Calu3 (cell line): Measurements from ENCODE around the gene NPDC1. TPM values are rescaled to one million over a fixed set of nuclear protein-coding genes. Genes with fewer than 3 reads are reported as not detected.

ENCODE experiments used
- BruUV-seq: library from RNA; stranded (reverse); fragments of 400-500 nt; replicated peaks from 2 replicates; lab custom pipeline; 2021; lab: Mats Ljungman, UMichigan
- CTCF ChIA-PET: fragments of 300-600 bp; sonication (Branson Sonifier 250); formaldehyde crosslinking; loops from one replicate; lab custom pipeline; 2022; ENCODE audit warnings: antibody characterized with exemption; lab: Charles Lee
- DNase-seq: peaks from one replicate; pipeline ENCODE4 v3.0.0; 2022
- H3K27ac Mint-ChIP-seq: one replicate; pipeline ENCODE4 v1.8.0; 2022; ENCODE audit warnings: mixed read lengths; ENCODE audit not compliant: unreplicated experiment
- H3K27me3 Mint-ChIP-seq: one replicate; pipeline ENCODE4 v1.8.0; 2022; ENCODE audit warnings: mixed read lengths; ENCODE audit not compliant: unreplicated experiment
- H3K36me3 Mint-ChIP-seq: one replicate; pipeline ENCODE4 v1.8.0; 2022; ENCODE audit warnings: mild to moderate bottlenecking, moderate library complexity, mixed read lengths; ENCODE audit not compliant: insufficient read depth, unreplicated experiment
- H3K4me1 Mint-ChIP-seq: one replicate; pipeline ENCODE4 v1.8.0; 2022; ENCODE audit warnings: mild to moderate bottlenecking, low read depth, mixed read lengths; ENCODE audit not compliant: unreplicated experiment
- H3K4me3 Mint-ChIP-seq: one replicate; pipeline ENCODE4 v1.8.0; 2022; ENCODE audit warnings: mild to moderate bottlenecking, low read depth, moderate library complexity, mixed read lengths; ENCODE audit not compliant: unreplicated experiment
- H3K9me3 Mint-ChIP-seq: one replicate; pipeline ENCODE4 v1.8.0; 2022; ENCODE audit warnings: low read depth, mixed read lengths; ENCODE audit not compliant: unreplicated experiment
- intact Hi-C: fragments of 100-400 bp; cut with micrococcal nuclease; formaldehyde crosslinking; loops from one replicate; pipeline ENCODE4 v1.10.0; 2022; ENCODE audit not compliant: unreplicated experiment
- total RNA-seq: library from RNA; stranded (reverse); gene quantifications from 2 replicates; pipeline ENCODE4 v1.2.3, GENCODE V29; 2022
- TF ChIP-seq, protein P1 (sequence below): fragments of 200-600 bp; IDR thresholded peaks from one replicate; pipeline ENCODE4 v1.8.0; 2022; ENCODE audit warnings: antibody characterized with exemption; ENCODE audit not compliant: unreplicated experiment

NPDC1 gene
- total RNA-seq, 1 experiment from 2014 or later: 65.2 TPM

DNA sequence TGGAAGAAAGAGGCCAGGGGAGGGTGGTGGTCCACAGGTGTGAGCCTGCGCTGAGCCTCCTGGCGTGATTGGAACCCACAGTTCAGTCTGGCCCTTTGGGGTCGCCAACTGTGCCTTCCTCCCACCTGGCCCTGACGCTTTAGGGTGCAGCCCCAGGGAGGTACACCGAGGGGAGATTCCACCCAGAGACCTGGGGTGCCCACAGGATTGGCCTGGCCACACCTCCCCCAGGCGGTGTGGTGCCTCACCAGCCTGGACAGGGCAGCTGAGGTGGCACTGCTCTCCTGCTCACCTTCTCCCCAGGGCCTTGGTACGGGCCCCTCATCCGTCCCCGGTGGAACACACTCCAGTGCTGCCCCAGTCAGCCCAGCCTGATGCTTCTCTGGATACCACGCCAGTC lies 48.6 kb downstream of the NPDC1 start:
- CTCF ChIA-PET: interaction anchor here (1.6 kb wide), 1 partner anchor 48 kb away, joined by 4 read pairs; no protein-coding TSS in a partner anchor
- no peak for DNase-seq
- Mint-ChIP-seq H3K27me3 (no peaks in the 10 kb centered on the region), H3K4me1 (peaks cover 11% of the 10 kb centered on the region), H3K4me3 (no peak overlapping the region), H3K36me3 (peaks cover 10% of the 10 kb centered on the region), H3K9me3 (no peaks in the 10 kb centered on the region), H3K27ac (no peak overlapping the region)
- no TSS peak for BruUV-seq
- TF ChIP-seq, protein P1, sequence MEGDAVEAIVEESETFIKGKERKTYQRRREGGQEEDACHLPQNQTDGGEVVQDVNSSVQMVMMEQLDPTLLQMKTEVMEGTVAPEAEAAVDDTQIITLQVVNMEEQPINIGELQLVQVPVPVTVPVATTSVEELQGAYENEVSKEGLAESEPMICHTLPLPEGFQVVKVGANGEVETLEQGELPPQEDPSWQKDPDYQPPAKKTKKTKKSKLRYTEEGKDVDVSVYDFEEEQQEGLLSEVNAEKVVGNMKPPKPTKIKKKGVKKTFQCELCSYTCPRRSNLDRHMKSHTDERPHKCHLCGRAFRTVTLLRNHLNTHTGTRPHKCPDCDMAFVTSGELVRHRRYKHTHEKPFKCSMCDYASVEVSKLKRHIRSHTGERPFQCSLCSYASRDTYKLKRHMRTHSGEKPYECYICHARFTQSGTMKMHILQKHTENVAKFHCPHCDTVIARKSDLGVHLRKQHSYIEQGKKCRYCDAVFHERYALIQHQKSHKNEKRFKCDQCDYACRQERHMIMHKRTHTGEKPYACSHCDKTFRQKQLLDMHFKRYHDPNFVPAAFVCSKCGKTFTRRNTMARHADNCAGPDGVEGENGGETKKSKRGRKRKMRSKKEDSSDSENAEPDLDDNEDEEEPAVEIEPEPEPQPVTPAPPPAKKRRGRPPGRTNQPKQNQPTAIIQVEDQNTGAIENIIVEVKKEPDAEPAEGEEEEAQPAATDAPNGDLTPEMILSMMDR: no peak
- intact Hi-C loops: no loop called here

DNA sequence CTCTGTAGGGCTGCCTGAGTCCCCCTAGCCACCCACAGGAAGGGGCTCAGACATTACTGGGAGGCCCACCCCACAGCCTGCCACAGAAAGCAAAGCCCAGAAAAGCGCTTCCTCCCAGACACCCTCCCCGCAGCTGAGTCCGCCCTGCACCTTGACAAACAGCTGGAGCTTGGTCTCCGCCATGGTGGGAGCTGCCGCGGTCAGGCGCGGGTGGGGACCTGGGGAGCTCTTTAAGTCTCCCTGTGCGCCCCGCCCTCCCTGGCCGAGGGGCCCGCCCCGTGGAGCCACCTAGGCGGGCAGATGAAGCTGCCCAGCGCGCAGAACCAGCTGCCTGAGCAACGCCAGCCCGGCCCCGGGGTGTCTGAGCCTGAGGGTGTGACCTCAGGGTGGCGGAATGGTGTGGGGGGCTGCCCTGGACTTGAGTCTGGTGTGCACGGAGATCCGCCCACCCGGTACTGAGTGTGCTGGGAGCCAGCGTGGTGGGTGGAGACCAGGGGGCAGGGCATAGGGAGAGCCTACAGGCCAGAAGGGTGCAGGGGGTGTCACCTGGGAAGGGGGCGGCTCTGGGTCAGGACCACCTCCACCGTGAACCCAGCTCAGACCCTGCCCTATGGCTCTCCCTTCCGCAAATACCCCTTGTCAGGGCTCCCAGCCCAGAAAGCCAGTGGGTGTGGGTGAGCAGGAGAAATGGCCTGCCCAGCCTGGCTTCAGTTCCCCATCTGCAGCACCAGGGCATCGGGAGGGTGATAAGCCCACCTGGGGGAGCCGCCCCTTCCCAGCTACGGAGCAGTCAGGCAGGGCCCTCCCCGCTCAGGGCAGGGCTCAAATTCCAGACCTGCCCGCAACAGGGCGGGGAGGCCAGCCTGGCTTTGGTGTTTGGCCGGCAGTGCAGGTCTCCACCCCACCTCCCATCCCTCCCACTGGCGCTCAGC lies 49.4 kb downstream of the NPDC1 start, which contains the start of gene CLIC3:
Gene CLIC3 (minus strand): TSS at position 208 of the 932 bp plus-strand sequence. CDS start 25 bp downstream, at position 183.
- Mint-ChIP-seq H3K27ac (no peak within 1 kb of the TSS), H3K4me3 (peak within 1 kb of the TSS; percentile 54)

DNA sequence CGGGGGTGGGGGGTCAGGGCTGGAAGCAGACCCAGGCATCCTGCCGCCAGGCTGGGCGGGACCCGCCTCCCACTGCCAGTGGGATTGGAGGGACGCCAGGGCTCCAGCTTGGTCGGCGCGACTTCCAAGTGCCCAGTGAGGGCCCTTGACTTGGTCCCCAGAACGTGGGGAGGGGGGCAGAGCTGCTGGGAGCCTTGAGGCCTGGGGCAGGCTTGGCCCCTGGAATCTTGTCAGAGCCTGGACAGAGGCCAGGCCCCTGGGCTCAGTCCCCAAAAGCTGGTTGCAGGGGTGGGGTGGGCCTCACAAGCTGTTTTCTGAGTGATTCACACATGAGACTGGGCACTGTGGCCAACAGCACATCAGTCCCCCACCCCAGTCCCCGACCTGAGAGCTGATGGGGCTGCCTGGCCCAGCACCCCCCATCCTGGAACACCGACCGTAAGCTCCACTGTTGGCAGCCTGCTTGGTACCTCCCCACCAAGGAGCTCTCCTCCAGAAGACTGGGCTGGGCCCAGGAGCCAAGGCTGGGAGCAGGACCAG lies 50.1 kb downstream of the NPDC1 start:
- TF ChIP-seq, protein P1: no peak
- no peaks in the 10 kb centered on the region for H3K9me3 Mint-ChIP-seq
- no TSS peak for BruUV-seq
- CTCF ChIA-PET: interaction anchor here (1.0 to 1.6 kb wide), 2 partner anchors 17 to 46 kb away, joined by 4 to 8 read pairs; no protein-coding TSS in a partner anchor
- H3K4me3 Mint-ChIP-seq: no peak overlapping the region
- peaks cover 11% of the 10 kb centered on the region for H3K4me1 Mint-ChIP-seq
- no peaks in the 10 kb centered on the region for H3K27me3 Mint-ChIP-seq
- peaks cover 24% of the 10 kb centered on the region for H3K36me3 Mint-ChIP-seq
- intact Hi-C loops: no loop called here
- no peak for DNase-seq
- H3K27ac Mint-ChIP-seq: no peak overlapping the region

More for the DNA sequence above, 49.4 kb downstream of the NPDC1 start, which contains the start of gene CLIC3:
- peaks cover 18% of the 10 kb centered on the region for H3K36me3 Mint-ChIP-seq
- no TSS peak for BruUV-seq
- no peaks in the 10 kb centered on the region for H3K27me3 Mint-ChIP-seq
- intact Hi-C loops: no loop called here
- H3K4me1 Mint-ChIP-seq: peaks cover 11% of the 10 kb centered on the region
- DNase-seq: peak; percentile 51
- CTCF ChIA-PET: interaction anchor here (0.8 to 1.6 kb wide), 3 partner anchors 18 to 48 kb away, joined by 3 to 8 read pairs (median 4); no protein-coding TSS in a partner anchor
- H3K9me3 Mint-ChIP-seq: no peaks in the 10 kb centered on the region
- TF ChIP-seq, protein P1: no peak

DNA sequence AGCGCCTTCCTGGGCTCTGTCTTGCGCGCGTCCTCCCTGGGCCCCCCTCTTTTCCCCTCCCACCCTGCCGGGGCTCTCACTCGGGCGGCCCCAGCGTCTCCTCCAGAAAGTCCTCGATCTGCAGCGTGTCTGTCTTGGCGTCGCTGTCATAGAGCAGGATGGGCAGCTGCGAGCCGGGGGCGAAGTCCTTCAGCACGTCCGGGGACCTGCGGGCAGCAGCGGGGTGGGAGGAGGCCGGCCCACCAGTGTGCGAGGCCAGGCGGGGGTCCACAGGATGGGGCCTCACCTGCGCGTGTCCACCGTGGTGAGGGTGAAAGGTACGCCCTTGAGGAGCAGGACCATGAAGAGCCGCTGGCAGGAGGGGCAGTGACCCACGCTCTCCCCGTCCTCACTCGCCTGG lies 50.6 kb downstream of the NPDC1 start:
- H3K27ac Mint-ChIP-seq: no peak overlapping the region
- peaks cover 11% of the 10 kb centered on the region for H3K4me1 Mint-ChIP-seq
- CTCF ChIA-PET: interaction anchor here (1.0 kb wide), 1 partner anchor 17 kb away, joined by 8 read pairs; no protein-coding TSS in a partner anchor
- TF ChIP-seq, protein P1: no peak
- H3K9me3 Mint-ChIP-seq: no peaks in the 10 kb centered on the region
- peaks cover 28% of the 10 kb centered on the region for H3K36me3 Mint-ChIP-seq
- BruUV-seq: no TSS peak
- no peaks in the 10 kb centered on the region for H3K27me3 Mint-ChIP-seq
- intact Hi-C loops: no loop called here
- H3K4me3 Mint-ChIP-seq: no peak overlapping the region
- no peak for DNase-seq
